Transverse colon (tissue), 4 donors: ENCODE data around the gene KAT2A. TPM values are rescaled to one million over a fixed set of nuclear protein-coding genes. Genes with fewer than 3 reads are reported as not detected.

Experiments
- DNase-seq: peaks from one replicate; pipeline ENCODE4 v3.0.0-alpha.2; 2019
- H3K27ac ChIP-seq, 4 donors: fragments of 200-600 bp; sonication (generic); 2 replicates each; pipeline ENCODE4 v1.5.1; 2016 to 2018; ENCODE audit warnings: inconsistent platforms in 4 of 4
- H3K27me3 ChIP-seq: fragments of 200-600 bp; sonication (generic); 2 replicates; pipeline ENCODE4 v1.5.1; 2017; ENCODE audit warnings: inconsistent platforms
- H3K36me3 ChIP-seq, 4 donors: fragments of 200-600 bp; sonication (generic); 2 replicates each; pipeline ENCODE4 v1.5.1; 2017 to 2019; ENCODE audit warnings: inconsistent platforms in 4 of 4
- H3K4me1 ChIP-seq, 4 donors: fragments of 200-600 bp; sonication (generic); 2 replicates each; pipeline ENCODE4 v1.5.1; 2017 to 2020; ENCODE audit warnings: inconsistent platforms in 4 of 4
- H3K4me3 ChIP-seq, 4 donors: fragments of 200-600 bp; sonication (generic); 1 replicate in 1 of 4; 2 replicates in 3 of 4; pipeline versions ENCODE4 v1.5.1 to v1.6.1; 2017 to 2019; ENCODE audit warnings: inconsistent platforms in 4 of 4
- H3K9me3 ChIP-seq, 2 donors: fragments of 200-600 bp; sonication (generic); 2 replicates each; pipeline ENCODE4 v1.5.1; 2017 to 2019; ENCODE audit warnings: inconsistent platforms in 2 of 2
- CTCF ChIP-seq, 5 experiments: fragments of 200-600 bp in 3 of 5; fragments of 450-650 bp in 2 of 5; sonication (generic) in 3 of 5; IDR thresholded peaks; 1 replicate in 2 of 5; 2 replicates in 3 of 5; pipeline ENCODE4 v1.5.1; 2016 to 2017; ENCODE audit warnings: antibody characterized with exemption in 5 of 5, inconsistent platforms in 3 of 5, mild to moderate bottlenecking in 2 of 5, moderate library complexity in 1 of 5
- EP300 ChIP-seq: sonication (generic); formaldehyde crosslinking; IDR thresholded peaks from one replicate; pipeline ENCODE4 v1.6.1; 2017; ENCODE audit warnings: antibody characterized with exemption, low read depth
- POLR2A ChIP-seq: fragments of 450-650 bp; IDR thresholded peaks from one replicate; pipeline ENCODE4 v1.6.1; 2016; ENCODE audit warnings: antibody characterized with exemption, mild to moderate bottlenecking, moderate library complexity
- POLR2AphosphoS5 ChIP-seq, 3 donors: sonication (generic); formaldehyde crosslinking; IDR thresholded peaks; one replicate each; pipeline ENCODE4 v1.6.1; 2016; ENCODE audit warnings: antibody characterized with exemption in 3 of 3
- WGBS, 2 donors: methylation state at CpG; one replicate each; pipeline ENCODE4 v1.1.5; 2018; ENCODE audit warnings: low coverage in 1 of 2; 5-methylcytosine and 5-hydroxymethylcytosine counted together
- in situ Hi-C, 4 donors: fragments of 200-750 bp; cut with MboI; loops; one replicate each; pipeline versions ENCODE4 v1.15.0 to v1.15.1; 2017; ENCODE audit warnings: low sequenced_read_pairs in 3 of 4, low pct_ligation_motif_present in 1 of 4, low pct_unique_long_range_greater_than_20kb in 1 of 4
- intact Hi-C: fragments of 100-400 bp; cut with DNase I; formaldehyde crosslinking; loops from one replicate; pipeline ENCODE4 v1.15.1; 2023; ENCODE audit warnings: low total_unique reads
- total RNA-seq, 4 donors: library from RNA; depleted of rRNA; stranded (reverse); fragments of >200 nt; gene quantifications; one replicate each; pipeline ENCODE4 v1.1.0, GENCODE V29; 2016

Gene KAT2A
- total RNA-seq, 4 donors from 2014 or later, result 16.9 to 154 (median 48.9) TPM

GRCh38 chr17:42131232-42131631 is 10.1 kb upstream of the KAT2A start:
- H3K27me3 ChIP-seq, result no peaks in the 10 kb centered on the region
- no peaks in the 10 kb centered on the region for H3K9me3 ChIP-seq
- in situ Hi-C loops (no loop called here), intact Hi-C loops (no loop called here)
- no peak overlapping the region for H3K4me3 ChIP-seq
- peak overlapping the region; percentile 84 to 87 (median 86) for H3K27ac ChIP-seq
- no peak for DNase-seq
- TF ChIP-seq POLR2AphosphoS5 (IDR thresholded peaks at IDR 0.05), result no peak
- TF ChIP-seq CTCF (IDR thresholded peaks at IDR 0.05), result no peak
- no peak for TF ChIP-seq POLR2A
- no peak for TF ChIP-seq EP300
- peaks cover 0 to 32% (median 16%) of the 10 kb centered on the region in 4 donors for H3K36me3 ChIP-seq
- H3K4me1 ChIP-seq, result peaks cover 26 to 57% (median 40%) of the 10 kb centered on the region in 4 donors
- 87 to 95% methylated on average over 3 to 4 of the region's 4 CpGs for WGBS, 2 donors

GRCh38 chr17:42130310-42130936 is 9.3 kb upstream of the KAT2A start:
- H3K27ac ChIP-seq, result peak overlapping the region; percentile 5 to 87 (median 86)
- no peak overlapping the region for H3K4me3 ChIP-seq
- WGBS, 2 donors, result 97% methylated on average over 16 of the region's 16 CpGs; no CpG with 5 or more reads in 1 of the 2 donors
- intact Hi-C loops, result no loop called here
- in situ Hi-C loops, result no loop called here
- H3K27me3 ChIP-seq, result no peaks in the 10 kb centered on the region
- TF ChIP-seq POLR2A, result no peak
- TF ChIP-seq EP300, result no peak
- TF ChIP-seq POLR2AphosphoS5 (IDR thresholded peaks at IDR 0.05), result no peak
- TF ChIP-seq CTCF (IDR thresholded peaks at IDR 0.05), result no peak
- H3K36me3 ChIP-seq, result peaks cover 0 to 40% (median 20%) of the 10 kb centered on the region in 4 donors
- DNase-seq, result no peak
- no peaks in the 10 kb centered on the region for H3K9me3 ChIP-seq
- peaks cover 26 to 49% (median 33%) of the 10 kb centered on the region in 4 donors for H3K4me1 ChIP-seq

- H3K27me3 ChIP-seq, result no peaks in the 10 kb centered on the region
- in situ Hi-C loops (no loop called here), intact Hi-C loops (no loop called here)
- 92 to 100% methylated on average over 3 to 8 of the region's 8 CpGs for WGBS, 2 donors
- H3K4me1 ChIP-seq, result peaks cover 22 to 37% (median 23%) of the 10 kb centered on the region in 4 donors
- H3K9me3 ChIP-seq, result no peaks in the 10 kb centered on the region
- no peak overlapping the region for H3K4me3 ChIP-seq
- H3K27ac ChIP-seq, result peak overlapping the region; percentile 18 to 84 (median 30)
- TF ChIP-seq POLR2AphosphoS5 (IDR thresholded peaks at IDR 0.05) (no peak), POLR2A (no peak), EP300 (no peak), CTCF (IDR thresholded peaks at IDR 0.05) (no peak)
- no peak for DNase-seq
- peaks cover 0 to 42% (median 20%) of the 10 kb centered on the region in 4 donors for H3K36me3 ChIP-seq
These were observed 8.1 kb upstream of the KAT2A start for GRCh38 chr17:42129109-42129837.

GRCh38 chr17:42127414-42127813 is 6.2 kb upstream of the KAT2A start:
- no peak for TF ChIP-seq POLR2AphosphoS5 (IDR thresholded peaks at IDR 0.05)
- peaks cover 0 to 42% (median 20%) of the 10 kb centered on the region in 4 donors for H3K36me3 ChIP-seq

More at GRCh38 chr17:42127414-42127813, 6.2 kb upstream of the KAT2A start:
- Histone ChIP-seq H3K4me1 (peaks cover 4 to 19% (median 7%) of the 10 kb centered on the region in 4 donors), H3K27ac (no peak overlapping the region), H3K27me3 (no peaks in the 10 kb centered on the region), H3K9me3 (no peaks in the 10 kb centered on the region), H3K4me3 (no peak overlapping the region)
- WGBS, 2 donors, result 88 to 100% methylated on average over 1 to 6 of the region's 6 CpGs
- in situ Hi-C loops (no loop called here), intact Hi-C loops (no loop called here)
- DNase-seq, result no peak
